Stimulated activated naive CD4-positive, alpha-beta T cell treated with Interleukin-2 at 50 U/mL for 16 hours (primary cell): Measurements from ENCODE around the gene CABP2.
"Not testable (repeated sequence)": the region's sequence is repeated elsewhere in the genome, so short reads cannot be mapped to it uniquely, and the experiment has no call there.

Experiments
- DNase-seq: peaks from one replicate; lab custom pipeline; 2025; lab: John Stamatoyannopoulos, UW

CABP2 gene

DNA sequence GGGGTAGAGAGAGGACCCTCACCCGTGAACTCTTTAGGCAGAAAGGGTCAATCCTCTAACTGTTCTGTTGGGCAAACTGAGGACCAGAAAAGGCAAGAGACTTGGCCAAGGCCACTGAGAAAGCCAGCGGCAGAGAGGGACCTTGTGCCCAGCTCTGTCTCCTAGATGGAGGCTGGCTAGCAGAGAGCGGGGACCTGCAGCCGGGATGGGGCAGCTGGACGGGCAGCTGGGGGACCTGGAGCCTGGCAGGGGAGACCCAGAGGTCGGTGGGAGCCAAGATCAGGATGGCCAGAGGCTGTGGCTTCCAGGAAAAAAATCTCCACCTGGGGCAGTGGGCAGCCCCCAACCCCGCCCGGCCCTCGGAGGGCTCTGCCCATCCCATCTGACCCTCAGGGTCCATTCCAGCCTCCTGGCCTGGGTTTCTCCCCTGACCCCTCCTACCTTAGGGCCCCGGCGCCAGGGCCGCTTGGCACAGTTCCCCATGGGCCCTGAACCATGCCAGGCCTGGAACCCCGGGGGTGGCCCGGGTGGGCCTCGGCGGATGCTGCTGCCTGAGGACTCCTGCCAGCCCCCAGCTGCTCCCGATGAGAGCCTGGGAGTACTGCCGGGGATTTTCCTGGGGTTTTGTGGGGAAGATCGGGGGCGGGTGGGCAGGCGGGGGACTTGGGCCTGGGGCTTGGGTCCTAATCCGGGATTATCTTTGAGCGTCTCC is at the start of gene CABP2:
CABP2 (minus strand) TSS at position 603 of the 712 bp plus-strand sequence; CDS start at position 483, 120 bp downstream.
- DNase-seq, result no peak

DNA sequence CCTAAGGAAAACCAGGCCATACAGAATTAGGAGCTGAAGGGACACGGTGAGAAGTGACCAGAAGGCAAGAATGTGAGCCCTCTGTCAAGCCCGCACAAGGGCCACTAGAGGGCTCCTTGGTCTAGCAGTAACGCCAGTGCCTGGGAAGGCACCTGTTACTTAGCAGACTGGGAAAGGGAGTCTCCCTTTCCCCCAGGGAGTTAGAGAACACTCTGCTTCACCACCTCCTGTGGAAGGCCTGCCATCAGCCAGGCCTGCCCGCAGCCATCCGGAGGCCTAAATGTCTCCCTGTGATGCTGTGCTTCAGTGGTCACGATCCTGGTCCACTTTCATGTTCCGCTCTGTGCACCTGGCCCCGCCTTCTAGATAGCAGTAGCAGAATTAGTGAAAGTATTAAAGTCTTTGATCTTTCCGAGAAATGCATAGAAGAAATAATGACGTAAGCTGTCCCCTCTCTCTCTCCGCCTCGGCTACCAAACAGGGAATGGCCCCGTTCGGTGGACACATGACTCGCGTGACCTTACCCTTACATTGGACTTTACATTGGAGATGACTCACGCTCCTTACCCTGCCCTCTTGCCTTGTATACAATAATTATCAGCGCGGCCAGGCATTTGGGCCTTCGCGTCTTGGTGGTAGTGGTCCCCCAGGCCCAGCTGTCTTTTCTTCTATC is 49.6 kb upstream of the CABP2 start:
- DNase-seq, result no peak

DNA sequence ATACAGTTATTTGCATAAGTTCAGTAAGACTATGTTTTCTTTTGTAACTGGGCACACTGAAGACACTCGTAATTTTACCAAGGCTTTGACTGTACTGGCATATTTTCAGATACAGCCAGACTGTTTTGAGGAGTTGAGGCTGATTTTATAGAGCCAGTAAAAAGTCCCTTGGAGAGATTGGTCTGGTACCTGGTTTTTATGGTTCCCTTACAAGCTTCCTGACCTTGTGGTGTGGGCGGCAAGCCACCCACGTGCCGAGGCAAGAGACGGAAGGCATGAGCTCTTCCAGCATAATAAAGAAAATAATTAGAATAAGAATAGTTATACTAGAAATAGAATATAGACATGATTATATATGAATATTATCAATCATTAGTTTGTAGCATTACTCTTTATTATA is 49.1 kb upstream of the CABP2 start:
- no peak for DNase-seq

DNA sequence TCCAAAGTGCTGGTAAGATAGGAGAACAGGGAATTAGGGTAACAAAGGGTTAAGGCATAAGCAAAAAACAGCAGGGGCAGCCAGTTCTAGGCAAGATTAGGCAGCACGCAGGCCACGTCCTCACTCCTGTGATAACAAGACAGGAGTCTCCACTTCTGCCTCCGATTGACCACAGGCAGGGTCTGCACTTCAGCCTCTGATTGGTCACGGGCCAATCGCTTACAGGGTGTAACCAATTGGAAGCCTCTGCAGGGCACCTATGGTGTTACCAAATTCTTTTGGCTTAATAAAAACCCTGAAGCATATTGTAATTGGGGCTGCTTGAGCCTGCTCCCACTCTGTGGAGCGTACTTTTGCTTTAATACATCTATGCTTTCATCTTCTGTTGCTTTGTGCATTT is 48.2 kb upstream of the CABP2 start:
- DNase-seq, result no peak

DNA sequence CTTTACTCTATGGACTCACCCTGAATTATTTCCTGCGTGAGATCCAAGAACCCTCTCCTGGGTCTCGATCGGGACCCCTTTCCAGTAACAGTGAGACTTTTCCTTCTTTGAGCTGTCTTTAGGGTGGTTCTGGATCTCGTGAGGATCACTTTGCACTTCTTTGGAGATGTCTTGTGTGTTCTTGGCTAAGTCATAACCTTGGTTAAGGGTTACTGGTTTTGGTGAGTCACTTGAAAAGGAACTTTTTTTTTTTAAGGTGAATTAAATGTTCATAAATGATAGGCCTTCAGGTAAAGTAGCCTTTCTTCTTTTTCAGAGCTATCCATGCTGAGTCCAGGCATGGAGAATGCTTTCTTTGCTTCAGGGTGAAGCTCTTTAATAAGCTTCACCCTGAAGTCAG is 41.0 kb upstream of the CABP2 start:
- DNase-seq, result no peak

DNA sequence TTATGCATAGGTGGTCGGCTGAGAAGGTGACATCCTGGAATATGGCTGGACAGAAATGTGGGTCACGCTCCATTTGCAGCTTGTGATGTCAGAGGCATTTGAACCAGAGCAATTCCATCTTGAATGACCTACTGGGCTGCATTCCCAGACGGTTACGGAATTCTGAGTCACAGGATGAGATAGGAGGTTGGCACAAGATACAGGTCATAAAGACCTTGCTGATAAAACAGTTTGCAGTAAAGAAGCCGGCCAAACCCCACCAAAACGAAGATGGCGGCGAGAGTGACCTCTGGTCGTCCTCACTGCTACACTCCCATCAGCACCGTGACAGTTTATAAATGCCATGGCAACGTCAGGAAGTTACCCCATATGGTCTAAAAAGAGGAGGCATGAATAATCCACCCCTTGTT is 40.5 kb upstream of the CABP2 start:
- DNase-seq, result not testable (repeated sequence)

DNA sequence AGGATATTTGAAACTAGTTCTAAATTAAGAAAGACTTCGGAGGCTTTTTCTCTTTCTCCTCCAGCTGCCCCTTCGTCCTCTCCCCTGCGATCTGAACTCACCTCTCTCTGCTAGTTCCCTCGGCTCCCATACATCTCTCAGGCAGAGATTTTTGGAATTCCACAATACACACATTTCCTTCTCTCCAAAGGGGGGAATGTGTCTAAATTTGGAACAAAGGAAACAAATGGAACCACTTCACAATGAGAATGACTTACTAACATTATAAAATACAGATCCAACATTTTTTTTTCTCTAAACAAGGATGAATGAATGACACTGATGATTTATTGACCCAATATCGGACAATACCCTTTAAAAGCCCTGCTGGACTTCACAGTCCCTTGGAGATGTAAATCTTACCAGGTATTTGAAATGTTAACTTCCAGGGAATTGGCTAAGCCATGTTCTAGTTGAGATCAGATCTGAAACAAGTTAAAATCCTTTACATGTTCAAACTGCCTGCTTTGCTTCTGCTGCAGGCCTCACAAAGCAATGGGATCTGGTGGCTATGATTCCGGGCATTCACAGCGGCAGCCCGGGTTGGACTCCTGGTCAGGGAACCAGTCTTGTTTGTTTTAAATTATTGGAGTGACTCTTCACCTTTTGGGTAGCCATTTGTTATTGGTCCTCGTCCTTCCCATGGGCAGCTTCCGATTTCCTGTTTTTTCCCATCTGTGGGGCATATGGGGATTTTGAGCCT is 39.9 kb upstream of the CABP2 start:
- no peak for DNase-seq

DNA sequence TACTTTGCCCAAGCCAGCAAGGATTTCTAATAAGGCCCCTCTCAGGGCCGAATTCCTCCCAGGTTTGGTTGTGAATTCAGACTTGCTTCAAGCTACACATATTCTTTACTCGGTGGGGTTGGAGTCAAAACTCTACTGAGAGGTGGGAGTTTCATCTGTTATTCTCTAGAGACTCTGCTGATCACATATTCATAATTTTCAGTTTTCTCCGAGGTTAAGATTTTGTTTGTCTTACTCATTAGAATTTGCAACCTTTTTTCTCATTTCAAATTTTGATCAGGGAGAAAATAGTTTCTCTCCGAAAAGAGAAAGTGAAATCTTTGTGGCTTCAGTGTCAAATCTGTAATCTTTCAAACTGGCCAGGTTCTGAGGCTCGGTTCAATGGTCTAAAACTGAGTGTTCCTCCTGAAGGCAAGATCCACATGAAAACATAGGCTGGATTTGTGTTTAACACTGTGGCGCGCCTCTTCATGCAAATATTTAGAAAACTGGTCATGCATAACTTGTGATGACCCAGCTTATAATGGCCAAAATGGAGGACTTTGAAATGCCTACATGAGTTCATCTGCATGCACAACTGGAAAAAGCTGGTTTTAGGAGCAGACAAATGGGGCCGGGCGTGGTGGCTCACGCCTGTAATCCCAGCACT is 38.8 kb upstream of the CABP2 start:
- DNase-seq, result no peak

DNA sequence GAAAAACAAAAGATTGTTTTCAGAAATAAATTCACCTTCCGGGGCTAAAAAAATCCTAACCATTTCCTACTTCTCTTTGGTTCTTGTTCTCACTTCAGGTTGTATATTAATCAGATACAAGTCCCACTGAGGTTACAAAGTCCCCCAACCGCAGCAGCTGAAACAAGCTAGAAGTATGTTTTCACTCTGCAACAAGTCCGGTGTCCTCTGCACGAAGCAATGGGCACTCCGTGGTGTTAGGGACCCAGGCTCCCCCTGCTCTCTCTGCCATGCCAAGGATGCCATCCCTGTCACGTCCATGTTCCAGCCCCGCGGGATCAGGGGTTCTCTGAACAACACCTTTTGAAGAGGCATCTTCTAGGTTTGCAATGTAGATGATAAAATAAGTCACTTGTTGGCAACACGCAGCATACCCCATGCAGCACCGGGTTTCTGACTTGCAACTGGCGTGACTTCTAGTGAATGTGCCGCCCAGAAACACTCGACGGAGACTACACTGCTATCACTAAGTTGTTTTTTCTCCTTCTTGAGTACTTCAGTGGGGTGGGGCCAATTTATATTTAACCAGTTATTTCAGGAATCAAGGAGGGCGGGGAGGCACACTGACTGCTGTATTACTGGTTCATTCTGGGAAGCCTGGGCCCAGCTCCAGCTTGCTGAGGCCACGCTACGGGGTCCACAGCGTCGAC is 35.0 kb upstream of the CABP2 start:
- no peak for DNase-seq

DNA sequence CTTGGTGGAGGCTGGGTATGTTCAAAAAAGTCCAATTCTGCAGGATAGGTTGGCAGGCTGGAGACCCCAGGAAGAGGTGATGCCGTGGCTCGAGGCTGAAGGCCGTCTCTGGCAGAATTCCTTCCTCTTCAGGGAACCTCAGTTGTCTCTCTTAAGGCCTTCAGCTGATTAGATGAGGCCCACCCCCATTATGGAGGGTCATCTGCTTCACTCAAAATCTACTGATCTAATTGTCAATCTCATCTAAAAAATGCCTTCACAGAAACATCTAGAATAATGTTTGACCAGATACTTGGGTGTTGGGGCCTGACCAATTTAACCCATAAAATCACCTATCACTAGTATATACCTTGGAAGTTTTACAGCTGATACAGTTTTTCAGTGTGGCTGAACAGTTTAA is 33.0 kb upstream of the CABP2 start:
- no peak for DNase-seq

DNA sequence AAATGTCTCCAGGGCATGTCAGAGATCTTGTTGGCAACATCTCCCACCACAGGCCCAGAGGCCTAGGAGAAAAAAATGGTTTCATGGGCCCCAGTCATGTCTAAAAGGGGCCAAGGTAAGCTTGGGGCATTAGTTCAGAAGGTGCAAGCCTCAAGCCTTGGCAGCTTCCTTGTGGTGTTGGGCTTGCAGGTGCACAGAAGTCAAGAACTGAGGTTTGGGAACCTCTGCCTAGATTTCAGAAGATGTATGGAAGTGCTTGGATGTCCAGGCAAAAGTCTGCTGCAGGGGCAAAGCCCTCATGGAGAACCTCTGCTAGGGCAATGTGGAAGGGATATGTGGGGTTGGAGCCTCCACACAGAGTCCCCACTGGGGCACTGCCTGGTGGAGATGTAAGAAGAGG is 28.5 kb upstream of the CABP2 start:
- not testable (repeated sequence) for DNase-seq

DNA sequence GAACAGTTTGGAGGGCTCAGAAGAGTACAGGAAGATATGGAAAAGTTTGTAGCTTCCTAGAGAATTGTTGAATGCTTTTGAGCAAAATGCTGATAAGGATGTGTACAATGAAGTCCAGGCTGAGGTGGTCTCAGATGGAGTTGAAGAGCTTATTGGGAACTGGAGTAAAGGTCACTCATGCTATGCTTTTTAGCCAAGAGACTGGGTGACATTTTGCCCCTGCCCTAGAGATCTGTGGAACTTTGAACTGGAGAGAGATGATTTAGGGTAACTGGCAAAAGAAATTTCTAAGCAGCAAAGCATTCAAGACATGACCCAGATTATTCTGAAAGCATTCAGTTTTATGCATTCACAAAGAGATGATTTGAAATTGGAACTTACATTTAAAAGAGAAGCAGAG is 27.9 kb upstream of the CABP2 start:
- DNase-seq, result no peak

DNA sequence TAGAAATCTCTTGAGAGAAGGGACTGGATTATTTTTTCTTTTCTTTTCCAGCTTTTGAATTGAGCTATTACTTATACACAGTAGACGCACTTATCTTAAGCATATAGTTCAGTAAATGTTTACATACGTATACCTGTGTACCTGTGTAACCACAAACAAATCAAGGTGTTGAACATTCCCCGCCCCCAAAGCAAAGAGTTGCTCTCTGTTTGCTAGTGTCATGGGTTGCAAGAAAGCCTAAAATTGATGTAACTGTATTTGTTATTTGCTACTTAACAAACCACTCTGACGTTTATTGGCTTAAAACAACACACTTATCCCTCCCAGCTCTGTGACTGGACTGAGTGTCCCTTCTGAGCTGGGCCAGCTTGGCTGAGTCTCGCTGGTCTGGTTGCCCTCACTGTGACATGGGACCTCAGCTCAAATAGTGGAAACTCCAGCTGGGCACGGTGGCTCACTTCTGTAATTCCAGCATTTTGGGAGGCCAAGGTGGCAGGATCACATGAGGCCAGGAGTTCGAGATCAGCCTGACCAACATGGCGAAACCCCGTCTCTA is 25.4 kb upstream of the CABP2 start:
- no peak for DNase-seq

DNA sequence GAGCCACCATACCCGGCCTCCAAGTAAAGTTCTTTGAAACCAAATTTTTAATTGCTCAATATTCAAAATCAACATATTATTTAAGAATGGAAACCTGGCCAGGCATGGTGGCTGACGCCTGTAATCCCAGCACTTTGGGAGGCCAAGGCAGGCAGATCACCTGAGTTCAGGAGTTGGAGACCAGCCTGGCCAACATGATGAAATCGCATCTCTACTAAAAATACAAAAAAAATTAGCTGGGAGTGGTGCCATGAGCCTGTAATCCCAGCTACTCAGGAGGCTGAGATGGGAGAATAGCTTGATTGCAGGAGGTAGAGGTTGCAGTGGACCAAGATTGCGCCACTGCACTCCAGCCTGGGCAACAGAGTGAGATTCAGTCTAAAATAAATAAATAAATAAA is 24.9 kb upstream of the CABP2 start:
- not testable (repeated sequence) for DNase-seq

DNA sequence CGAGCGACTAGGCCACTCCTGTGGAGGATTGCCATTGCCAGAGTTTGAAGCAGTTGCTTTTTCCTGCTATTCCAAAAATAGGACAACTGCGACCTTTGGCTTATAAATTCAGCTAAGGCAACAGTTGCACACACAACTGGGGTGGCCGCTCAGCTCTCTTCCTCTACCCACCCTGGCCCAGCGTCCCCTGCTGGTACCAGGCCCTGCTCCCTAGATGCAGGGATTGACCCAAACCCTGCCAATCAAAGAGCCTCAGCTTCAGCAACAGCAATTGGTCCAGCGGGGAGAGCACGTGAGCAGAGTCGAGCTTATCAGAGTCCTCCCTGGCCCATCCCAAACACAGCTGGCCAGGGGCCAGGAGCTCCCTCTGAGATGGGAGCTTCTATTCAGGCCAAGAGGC is 22.0 kb upstream of the CABP2 start:
- no peak for DNase-seq

DNA sequence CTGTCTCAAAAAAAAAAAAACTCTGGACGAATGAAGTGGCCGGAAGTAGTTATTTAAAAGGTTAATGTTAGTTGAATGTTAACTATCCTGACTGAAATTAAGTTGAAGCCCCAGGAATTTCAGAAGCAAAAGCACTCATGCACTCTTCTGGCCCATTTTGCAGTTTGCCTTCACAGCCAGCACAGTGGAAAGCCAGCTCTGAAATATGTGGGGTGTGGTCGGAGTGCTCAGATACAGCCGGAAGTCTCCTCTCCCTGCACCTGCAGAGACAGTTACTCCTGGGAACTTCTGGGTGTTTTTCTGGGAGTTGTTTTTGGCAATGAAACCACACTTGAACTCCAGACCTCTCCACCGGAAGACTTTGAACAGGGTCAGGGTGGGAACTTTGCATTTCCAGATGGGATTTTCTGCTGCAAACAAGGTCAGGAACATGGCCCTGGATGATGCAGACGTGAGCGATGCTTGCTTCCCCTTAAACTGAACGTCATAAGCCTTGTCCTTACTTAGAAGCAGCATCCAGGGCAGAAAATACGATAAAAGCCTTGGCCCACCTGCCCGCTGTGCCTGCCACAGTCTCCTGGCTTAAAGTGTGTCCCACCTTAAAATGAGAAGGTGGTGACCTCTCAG is 21.5 kb upstream of the CABP2 start:
- no peak for DNase-seq

DNA sequence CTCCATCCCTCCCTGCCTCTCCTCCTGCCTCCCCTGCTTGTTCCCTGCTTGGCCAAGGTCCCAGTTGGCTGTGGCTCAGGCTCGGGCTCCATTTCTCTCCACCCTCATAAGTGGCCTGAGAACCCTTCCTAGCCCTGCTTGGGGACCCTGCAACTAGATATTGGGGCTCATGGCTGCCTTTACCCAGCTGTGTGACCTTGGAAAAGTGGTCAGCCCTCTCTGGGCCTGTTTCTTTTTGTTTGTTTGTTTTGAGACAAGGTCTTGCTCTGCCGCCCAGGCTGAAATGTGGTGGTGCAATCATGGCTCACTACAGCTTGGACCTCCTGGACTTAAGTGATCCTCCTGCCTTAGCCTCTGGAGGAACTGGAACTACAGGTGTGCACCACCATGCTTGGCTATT is 20.3 kb upstream of the CABP2 start:
- no peak for DNase-seq

DNA sequence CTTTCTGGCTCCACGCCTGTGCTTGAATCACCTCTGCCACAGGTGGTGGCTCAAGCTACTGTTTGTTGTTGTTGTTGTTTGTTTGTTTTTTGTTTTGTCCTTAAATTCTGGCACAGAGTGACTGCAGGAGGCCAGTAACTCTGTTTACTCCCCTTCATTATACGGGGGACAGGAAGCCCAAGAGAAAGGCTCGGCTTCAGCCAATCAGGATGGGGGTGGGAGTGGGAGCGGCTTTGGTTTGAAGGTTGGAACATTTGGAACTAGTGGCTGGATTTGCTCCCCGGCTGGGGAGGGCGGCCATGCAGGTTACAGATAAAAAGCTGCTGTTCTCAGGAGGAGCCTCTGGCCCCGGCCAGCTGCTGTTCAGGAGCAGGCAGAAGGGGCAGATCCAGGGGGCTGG is 19.7 kb upstream of the CABP2 start:
- DNase-seq, result no peak

DNA sequence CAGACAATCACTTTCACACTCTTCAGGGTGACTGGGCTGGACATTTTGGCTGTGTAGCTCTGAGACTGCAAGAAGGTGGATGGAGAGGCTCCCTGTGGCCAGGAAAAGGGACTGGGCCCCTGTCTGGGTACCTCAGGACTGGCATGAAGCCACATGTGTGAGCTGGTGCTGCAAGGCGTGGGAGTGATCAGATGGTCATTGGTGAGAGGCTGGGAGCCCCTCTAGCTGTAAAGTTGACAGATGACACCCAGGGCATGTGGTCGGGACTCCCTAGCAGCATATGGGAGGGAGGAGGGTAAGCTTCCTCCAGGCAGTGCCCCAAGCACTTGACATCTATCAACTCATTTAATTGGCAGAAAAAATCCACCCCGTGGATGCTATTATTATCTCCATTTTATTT is 18.9 kb upstream of the CABP2 start:
- no peak for DNase-seq

DNA sequence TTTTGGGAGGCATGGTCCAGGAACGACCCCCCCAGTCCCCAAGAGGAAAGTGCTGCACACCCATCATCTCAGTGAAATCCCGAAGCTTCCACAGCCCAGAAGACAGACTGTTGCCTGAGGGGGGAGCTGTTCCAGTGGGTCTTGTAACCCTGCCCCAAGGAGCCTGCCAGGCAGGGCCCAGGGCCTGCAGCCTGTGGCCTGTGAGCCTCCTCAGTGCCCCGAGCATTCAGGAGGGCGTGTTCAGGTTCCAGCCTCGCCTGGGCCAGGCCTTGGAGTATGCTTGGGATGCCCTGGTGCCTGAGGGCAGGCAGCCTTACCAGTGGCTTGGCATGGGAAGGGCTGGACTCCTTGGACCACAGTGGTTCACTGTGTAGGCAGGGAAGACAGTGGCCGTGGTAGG is 18.0 kb upstream of the CABP2 start:
- no peak for DNase-seq

DNA sequence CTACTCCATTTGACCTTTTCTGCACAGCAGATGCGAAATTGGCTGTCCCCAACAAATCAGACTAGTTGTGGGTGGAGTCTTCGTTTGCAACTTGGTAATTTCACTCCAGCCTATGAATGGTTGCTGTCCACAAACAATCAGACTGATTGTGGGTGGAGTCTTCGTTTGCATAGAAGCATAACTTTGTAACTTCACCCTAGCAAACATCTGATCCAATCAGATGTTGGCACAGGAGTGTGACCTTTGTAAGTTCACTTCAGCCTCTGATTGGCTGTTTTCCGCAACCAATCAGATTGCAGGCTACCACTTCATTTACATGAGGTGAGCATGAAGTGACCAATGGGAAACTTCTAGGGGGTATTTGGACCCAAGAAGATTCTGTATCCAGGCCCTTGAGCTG is 16.3 kb upstream of the CABP2 start:
- no peak for DNase-seq
